GM21737 (cell line): ENCODE results near the gene SLC38A7.
A peak's percentile ranks its signal among the peaks of the same experiment; 100 is the strongest.
"Not testable (repeated sequence)": the region's sequence is repeated elsewhere in the genome, so short reads cannot be mapped to it uniquely, and the experiment has no call there.

ENCODE experiments used
- ATAC-seq: cut with Tn5 transposase; IDR thresholded peaks from one replicate; pipeline ENCODE4 v1.9.1; 2021; ENCODE audit warnings: mild to moderate bottlenecking, moderate library complexity; ENCODE audit not compliant: unreplicated experiment

Gene SLC38A7

DNA sequence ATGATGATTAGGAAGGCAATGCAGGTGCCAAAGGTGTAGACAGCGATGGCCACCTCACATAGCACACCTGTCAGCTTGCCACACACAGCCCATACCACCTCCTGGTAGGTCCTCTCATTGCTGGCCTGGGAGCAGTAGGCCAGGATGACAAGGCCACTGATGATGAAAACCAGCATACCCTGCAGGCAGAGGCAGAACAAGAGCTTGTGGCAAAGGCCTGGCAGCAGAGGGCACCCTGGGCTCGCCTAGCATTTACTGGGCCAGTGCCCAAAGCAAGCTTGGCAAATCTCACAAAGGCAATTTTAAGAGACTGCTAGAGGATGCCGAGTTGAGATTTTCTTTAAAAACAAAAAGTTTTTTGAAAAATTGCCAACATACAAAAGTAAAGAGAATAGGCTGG, 5.9 kb downstream of the SLC38A7 start:
- no peak for ATAC-seq

DNA sequence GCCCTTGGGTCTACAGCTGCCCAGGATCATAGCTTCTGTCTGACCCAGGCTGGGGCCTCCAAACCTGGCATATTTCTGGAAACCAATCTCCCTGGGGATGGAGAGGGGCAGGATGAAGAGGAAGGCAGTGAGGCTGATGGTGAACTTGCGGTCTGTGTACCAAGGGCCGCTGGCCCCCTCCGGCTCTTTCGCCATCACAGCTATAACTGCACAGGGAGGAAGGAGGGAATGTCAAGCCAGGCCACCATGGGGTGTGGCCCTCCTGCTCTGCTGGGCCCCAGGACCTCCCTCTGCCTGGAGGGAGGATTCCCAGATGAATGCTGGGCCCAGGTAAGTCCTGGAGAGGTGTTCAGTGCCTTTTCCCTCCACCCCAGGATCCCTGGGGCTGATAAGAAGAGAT, 6.3 kb downstream of the SLC38A7 start:
- no peak for ATAC-seq

DNA sequence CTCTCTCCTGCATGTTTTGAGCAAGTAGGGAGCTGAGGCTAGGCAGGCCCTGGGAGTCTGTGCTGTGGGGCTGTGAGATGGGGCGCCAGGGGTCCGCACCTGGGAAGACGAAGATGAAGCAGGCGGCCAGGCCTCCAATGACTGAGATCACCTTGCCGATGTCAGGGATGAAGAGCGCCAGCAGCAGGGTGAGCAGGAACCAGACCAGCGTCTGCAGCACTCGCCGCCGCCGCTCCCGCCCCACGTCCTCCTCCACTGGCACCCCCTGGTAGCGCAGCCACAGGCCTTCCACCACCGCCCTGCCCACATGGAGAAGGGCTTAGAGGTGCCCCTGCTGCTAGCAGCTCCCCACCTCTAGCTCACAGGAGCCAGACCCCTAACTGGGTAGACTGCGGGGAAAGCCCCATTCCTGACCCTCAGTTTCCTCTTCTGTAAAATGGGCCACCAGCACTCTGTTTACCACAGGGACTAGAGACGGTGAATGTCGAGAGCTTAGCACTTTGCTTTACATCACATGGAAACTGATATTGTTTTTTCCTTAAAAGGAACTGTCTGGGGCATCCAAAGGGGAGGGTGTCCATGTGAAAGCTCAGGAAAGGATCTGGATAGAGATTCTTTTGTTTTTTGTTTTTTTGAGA, 13.5 kb downstream of the SLC38A7 start:
- ATAC-seq, result no peak

DNA sequence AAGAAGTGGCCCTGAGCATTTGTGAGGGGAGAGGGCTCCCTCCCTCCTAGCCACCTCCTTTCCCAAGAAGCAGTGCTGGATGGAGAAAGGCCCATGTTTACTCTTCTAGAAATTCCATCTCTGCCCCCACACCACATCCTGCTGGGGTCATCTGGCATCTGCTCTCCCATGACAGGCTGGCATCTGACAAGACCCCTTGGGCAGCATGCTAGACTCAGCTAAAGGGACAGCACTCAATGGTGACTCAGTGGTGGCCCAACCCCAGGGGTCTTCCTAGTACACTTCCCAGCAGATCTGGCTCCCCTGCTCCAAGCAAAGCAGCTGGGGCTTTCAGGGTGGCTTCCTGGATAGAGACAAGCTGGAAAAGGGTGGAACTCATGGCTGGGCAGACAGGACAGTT, 14.4 kb downstream of the SLC38A7 start:
- ATAC-seq, result no peak

DNA sequence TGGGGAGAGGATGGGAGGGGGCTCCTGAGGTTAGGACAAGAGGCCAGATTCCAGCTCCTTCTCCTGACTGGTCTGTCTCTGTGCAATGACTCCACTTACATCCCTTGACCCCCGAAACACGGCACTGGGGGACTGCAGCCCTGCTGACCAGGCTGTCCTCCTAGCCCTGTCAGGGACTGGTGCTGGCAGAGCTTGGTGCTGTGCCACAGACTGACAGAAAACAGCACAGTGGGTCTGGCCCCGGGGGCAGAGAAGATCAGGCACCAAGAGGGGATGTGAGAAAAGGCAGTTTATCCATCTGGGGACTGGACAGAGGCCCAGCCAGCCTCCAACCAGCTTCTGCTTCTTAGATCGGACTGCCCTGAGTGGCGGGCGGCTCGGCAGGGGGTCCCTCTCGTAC, 19.4 kb downstream of the SLC38A7 start:
- no peak for ATAC-seq

DNA sequence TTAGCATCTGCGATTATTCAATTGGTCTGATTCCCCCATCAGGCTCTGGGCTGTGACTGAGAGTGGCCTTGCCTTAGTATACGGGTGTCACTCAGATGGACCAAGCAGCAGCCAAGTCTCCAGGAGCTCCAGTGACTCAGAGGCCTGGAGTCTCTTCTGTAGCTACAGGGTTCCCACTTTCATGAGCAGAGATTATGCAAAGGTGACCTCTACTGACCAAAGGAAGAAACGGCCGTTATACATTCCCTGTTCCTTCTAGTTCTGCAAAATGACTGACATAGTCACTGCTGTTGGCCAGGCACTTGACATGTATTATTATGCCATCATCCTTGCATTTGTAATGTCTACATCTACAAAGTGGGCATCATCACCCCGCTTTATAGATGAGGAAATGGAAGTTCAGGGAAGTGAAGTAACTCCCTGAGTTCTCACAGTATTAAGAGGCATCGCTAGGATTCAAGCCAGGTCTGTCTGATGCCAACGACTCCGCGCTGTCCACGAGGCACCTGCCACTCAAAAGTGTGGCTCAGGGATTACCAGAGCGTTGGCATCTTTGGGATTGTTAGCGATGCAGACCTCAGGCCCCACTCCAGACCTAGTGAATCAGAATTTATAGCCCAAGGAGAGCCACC, 23.3 kb downstream of the SLC38A7 start:
- peak; percentile 62 for ATAC-seq

DNA sequence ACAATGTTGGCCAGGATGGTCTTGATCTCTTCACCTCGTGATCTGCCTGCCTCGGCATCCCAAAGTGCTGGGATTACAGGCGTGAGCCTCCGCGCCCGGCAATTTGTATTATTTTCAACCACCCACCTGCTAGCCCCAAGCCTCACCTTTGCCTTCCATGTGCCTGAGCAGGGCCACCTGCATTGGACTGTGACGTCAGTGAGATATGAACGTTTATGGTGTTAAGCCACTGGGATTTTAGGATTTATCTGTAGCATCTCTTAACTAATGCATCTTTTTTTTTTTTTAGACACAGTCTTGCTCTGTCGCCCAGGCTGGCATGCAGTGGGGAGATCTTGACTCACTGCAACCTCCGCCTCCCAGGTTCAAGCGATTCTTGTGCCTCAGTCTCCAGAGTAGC, 24.7 kb downstream of the SLC38A7 start:
- not testable (repeated sequence) for ATAC-seq

DNA sequence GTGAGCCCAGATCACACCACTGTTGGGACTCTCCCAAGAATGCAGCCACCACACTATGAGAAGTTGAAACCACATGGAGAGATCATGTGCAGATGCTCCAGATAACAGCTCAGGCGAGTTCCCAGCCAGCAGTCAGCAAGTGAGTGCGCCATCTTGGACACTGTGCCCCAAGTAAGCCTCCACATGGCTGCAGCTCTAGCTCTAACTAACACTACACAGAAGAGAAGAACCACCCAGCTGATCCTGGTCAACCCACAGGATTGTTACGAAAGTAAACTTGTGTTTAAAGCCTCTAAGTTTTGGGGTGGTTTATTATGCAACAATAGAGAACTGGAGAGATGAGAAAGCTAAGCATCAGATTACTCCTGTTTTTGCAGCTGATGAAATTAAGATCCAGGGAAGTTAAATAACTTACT, 25.8 kb downstream of the SLC38A7 start:
- ATAC-seq, result no peak

DNA sequence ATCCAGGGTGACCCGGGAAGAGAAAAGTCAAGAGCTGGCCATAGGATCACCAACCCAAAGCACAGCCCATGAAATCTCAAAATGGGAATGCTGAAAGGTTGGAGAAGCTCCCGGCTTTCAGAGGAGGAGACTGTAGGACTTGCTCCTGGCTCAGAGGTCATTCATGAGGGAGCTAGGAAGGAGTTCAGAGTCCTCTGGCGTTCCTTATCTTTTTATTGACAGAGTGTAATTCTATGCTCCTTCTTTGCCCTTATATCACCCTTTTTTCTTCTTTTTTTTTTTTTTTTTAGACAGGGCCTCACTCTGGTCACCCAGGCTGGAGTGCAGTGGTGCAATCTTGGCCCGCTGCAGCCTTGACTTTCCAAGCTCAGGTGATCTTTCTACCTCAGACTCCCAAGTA, 27.7 kb downstream of the SLC38A7 start:
- no peak for ATAC-seq

DNA sequence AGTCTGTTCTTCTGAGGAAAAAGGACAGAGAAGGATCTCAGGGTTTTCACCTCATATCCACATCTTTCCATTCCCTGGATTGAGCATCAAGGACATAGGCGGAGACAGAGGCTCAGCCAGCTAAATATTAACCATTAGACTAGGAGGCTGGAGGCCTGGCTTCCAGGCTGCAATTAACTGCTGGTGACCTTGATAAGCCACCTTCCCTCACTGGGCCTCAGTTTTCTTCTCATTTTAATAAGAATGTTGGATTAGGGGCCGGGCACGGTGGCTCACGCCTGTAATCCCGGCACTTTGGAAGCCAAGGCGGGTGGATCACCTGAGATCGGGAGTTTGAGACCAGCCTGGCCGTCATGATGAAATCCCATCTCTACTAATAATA, 29.4 kb downstream of the SLC38A7 start:
- ATAC-seq, result no peak

DNA sequence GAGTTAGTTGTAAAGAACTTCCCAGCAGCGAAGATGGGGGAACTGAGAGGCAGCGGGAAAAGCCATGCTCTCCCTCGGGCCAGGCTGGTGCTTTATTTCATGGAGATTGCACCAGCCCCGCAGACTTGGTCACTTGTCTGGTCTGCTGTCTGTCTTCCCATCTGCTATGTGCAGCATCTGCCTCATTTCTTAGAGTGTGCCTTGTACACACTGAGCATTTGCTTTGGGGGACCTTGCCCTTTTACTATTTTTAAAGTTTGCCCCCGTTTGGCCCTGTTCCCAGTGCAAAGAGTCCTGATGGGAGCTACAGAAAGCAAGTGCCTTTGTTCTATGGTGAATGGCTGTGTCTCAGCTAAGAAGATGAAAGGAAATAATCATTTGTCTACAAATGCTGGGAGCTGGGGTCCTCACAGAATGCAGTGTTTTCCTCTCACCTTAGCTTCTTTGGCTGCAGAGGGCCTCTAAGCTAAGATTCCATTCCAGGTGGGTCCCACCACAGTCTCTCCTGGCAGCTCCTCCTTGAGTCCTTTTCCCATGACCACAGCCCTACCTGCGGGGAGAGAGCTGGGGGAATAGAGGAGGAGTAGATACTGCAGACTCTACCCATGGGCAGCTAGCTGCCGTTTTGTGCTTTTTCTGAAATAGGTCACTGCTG, 29.9 kb downstream of the SLC38A7 start:
- ATAC-seq, result no peak

DNA sequence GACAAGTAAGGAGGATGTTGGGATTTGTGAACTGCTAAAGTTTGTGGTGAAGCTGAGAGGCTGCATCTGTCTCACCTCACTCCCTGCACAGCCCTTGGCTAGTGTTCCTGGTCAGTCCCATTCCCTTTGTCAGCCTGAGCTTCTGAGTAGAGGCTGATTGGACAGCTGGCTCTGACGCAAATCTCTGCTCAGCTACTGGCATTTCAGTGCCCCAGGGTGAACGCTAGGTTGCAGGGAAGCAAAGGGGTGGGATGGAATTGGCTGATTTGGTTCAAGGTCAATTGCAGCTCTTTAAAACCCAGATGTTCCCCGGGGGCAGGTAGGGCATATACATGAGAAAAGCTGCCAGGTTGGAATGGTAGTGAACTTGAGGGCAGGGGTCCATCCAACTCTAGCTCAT, 31.8 kb downstream of the SLC38A7 start:
- ATAC-seq, result no peak

DNA sequence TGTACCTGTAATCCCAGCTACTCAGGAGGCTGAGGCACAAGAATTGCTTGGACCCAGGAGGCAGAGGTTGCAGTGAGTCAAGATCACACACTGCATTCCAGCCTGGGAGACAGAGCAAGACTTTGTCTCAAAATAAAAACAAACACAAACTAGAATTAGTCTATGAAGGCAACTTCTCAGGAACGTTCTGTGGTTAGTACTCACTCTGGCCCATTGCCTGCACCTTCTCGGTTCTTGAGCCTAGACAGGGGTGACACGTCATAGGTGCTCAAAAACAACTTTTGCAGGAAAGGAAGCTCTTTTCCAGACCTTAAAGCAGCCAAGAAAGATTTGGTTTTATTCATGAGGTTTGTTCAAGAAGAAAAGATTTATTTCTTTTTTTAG, 32.6 kb downstream of the SLC38A7 start:
- ATAC-seq, result no peak

DNA sequence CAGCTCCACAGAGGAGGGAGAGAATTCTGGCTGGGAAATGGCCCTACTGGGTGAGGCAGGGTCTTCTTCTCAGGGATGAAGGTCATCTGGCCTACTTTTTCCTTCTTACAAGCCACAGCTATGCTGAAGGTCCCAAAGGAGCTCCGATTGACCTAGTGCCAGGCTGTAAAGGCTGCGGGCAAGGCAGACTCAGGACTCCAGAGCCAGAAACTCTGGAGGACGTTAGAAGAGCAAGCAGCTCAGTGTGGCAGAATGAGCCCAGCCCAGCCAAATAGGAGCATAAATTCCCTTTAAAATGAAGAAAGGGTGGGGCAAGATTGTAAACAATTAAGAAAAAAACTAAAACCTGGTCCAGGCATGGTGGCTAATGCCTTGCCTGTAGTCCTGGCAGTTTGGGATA, 34.9 kb downstream of the SLC38A7 start:
- no peak for ATAC-seq

DNA sequence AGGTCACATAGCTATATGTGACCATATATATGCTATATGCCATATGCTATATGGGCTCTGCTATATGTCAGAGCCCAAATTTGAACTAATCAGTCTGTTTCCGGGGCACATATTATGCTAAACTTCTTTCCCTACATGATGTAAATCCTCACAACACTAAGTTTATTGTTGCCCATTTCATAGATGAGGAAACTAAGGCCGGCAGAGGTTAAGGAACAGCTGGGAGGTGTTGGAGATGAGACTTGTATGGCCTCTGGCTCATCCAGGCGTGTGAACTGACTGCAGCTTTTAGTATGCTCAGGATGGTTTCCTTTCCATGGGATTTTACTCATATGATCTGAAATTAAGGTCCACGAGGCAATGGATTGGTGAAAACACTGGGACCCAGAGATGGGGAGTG, 37.5 kb downstream of the SLC38A7 start:
- no peak for ATAC-seq

DNA sequence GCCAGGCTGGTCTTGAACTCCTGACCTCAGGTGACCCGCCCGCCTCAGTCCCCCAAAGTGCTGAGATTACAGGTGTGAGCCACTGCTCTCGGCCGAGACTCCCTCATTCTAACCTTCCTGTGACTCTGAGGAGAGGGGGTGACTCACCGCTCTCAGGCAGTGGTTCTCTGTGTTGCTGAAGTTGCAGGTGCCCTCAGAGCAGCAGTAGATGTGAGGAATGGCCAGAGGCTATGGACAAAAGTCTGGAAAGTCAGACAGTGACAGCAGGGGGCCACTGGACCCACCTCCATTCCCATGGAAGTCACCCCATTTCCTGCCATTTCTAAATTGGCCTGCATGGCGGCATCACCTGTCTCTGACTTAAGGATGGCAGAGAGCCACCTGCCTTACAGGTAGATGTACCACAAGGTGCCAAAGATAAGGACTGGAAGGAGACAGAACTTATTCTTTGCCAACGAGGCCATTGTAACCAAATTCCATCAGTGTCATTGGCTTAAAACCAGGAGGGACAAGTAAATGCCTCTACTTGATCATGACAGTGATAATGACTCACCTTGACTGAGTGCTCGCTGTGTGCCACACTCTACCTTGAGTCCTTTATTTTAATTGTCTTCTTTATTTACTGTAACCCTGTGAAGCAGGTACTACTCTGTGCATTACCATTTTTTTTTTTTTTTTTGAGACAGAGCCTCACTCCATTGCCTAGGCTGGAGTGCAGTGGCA, 39.6 kb downstream of the SLC38A7 start:
- ATAC-seq, result no peak

DNA sequence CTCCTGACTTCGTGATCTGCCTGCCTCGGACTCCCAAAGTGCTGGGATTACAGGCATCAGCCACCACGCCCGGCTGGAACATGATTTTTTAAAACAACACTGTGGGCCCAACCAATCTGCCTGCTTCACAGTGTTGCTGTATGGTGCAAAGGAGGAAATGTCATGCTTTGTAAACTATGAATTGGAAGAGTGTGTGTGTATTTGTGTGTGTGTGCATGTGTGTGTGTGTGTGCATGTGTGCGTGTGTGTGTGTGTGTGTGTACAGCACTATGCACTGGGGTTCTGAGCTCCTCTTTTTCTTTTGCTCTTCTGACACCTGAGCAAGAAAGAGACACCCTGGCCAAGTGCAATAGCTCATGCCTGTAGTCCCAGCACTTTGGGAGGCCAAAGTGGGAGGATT, 40.5 kb downstream of the SLC38A7 start:
- ATAC-seq, result no peak

DNA sequence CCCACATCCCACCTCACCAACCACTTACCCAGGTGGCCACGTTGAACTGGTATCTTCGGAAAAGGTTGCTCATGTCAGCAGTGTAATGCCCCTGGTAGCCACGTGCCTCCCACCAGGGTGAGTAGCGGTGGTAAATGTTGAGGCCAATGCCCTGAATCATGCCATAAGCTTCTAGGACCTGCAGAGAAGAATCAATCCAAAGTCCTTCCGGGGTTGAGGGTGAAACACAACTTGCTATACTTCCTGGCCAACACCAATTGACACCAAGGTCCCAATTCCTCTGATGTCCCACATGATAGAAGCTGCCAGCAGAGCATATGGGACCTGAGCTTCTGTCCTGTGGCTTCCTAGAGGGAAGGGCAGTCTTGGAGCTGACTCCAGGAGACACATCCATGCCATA, 43.6 kb downstream of the SLC38A7 start:
- no peak for ATAC-seq

DNA sequence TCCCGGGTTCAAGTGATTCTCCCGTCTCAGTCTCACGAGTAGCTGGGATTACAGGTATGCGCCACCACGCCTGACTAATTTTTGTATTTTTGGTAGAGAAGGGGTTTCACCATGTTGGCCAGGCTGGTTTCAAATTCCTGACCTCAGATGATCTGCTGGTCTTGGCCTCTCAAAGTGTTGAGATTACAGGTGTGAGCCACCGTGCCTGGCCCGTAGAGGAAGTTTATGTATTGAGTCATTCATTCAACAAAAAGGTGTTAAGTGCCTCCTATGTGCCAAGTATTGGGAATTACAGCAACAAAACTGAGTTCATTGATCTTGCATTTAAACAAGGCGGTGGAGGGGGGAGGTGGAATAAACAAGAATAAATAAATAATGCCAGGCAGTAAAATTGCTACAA, 44.7 kb downstream of the SLC38A7 start:
- no peak for ATAC-seq

DNA sequence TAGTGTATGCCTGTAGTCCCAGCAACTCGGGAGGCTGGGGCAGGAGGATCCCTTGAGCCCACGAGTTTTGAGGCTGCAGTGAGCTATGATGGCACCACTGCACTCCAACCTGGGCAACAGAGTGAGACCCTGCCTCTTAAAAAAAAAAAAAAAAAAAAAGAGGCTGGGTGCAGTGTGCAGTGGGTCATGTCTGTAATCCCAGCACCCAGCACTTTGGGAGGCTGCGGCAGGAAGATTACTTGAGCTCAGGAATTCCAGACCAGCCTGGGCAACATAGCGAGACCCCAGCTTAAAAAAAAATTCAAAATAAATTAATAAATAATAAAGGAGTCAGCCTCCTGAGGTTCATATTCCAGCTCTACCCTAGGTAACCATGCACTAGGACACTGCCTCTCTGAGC, 45.3 kb downstream of the SLC38A7 start:
- ATAC-seq, result no peak

DNA sequence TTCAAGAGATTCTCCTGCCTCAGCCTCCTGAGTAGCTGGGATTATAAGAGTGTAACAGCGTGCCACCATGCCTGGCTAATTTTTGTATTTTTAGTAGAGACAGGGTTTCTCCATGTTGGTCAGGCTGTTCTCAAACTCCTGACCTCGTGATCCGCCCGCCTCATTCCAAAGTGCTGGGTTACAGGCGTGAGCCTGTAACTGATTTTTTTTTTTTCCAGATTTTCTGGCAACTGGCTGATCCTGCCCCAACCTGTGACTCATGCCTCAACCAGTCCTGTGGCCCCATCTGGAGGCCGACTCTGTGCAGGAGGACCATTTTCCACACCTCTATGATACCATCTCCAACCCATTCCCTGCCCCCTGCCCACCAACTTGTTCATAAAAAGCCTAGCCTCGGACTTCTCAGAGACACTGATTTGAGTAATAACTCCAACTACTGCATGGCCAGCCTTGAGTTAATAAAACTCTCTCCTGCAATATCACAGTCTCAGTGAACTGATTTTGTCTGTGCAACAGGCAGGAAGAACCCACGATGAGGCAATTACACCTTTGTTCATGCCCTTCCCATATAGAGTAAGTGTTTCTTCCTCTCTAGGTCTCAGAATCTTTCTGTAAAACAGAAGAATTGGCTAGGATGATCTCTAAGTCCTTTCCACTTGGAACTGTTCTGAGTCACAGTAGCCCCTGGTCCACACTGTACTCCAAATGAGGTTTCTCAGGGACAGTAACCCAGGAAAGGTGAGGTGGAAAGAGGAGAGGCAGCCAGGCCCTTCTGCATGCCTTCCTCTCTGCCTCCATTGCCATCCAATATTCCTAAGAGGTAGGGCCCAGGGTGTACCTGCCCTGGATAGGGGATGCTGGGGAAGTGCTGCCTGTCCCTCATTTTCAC, 46.2 kb downstream of the SLC38A7 start:
- ATAC-seq, result no peak
